Activated naive CD4-positive, alpha-beta T cell treated with anti-CD3 and anti-CD28 coated beads, Interleukin-2, amount 50 U/mL, for 24 hours (primary cell): ENCODE results near the gene FHAD1.

ENCODE experiments used
- H3K27ac Mint-ChIP-seq: one replicate; pipeline ENCODE4 v1.8.0; 2021; ENCODE audit warnings: mild to moderate bottlenecking, mixed read lengths
- H3K27me3 Mint-ChIP-seq: one replicate; pipeline ENCODE4 v1.8.0; 2021; ENCODE audit warnings: mixed read lengths
- H3K36me3 Mint-ChIP-seq: one replicate; pipeline ENCODE4 v1.8.0; 2021; ENCODE audit warnings: mixed read lengths
- H3K4me1 Mint-ChIP-seq: one replicate; pipeline ENCODE4 v1.8.0; 2021; ENCODE audit warnings: mixed read lengths
- H3K4me3 Mint-ChIP-seq: one replicate; pipeline ENCODE4 v1.8.0; 2021; ENCODE audit warnings: mild to moderate bottlenecking, mixed read lengths
- H3K9me3 Mint-ChIP-seq: one replicate; pipeline ENCODE4 v1.8.0; 2021; ENCODE audit warnings: mixed read lengths

FHAD1 gene

GRCh38 chr1:15314328-15315281 lies 67.6 kb downstream of the FHAD1 start:
- no peaks in the 10 kb centered on the region for H3K9me3 Mint-ChIP-seq
- no peaks in the 10 kb centered on the region for H3K4me1 Mint-ChIP-seq
- H3K36me3 Mint-ChIP-seq: no peaks in the 10 kb centered on the region
- H3K27me3 Mint-ChIP-seq: no peaks in the 10 kb centered on the region
- no peak overlapping the region for H3K27ac Mint-ChIP-seq
- no peak overlapping the region for H3K4me3 Mint-ChIP-seq

- no peaks in the 10 kb centered on the region for H3K27me3 Mint-ChIP-seq
- H3K27ac Mint-ChIP-seq: no peak overlapping the region
- peaks cover 3% of the 10 kb centered on the region for H3K36me3 Mint-ChIP-seq
- H3K4me3 Mint-ChIP-seq: no peak overlapping the region
- H3K4me1 Mint-ChIP-seq: no peaks in the 10 kb centered on the region
- peaks cover 6% of the 10 kb centered on the region for H3K9me3 Mint-ChIP-seq
Observed at GRCh38 chr1:15315815-15316214, 68.8 kb downstream of the FHAD1 start.

- Mint-ChIP-seq H3K27ac (no peak overlapping the region), H3K36me3 (peaks cover 3% of the 10 kb centered on the region), H3K4me1 (no peaks in the 10 kb centered on the region), H3K27me3 (no peaks in the 10 kb centered on the region), H3K4me3 (no peak overlapping the region), H3K9me3 (peaks cover 6% of the 10 kb centered on the region)
Observed at GRCh38 chr1:15316510-15316909, 69.5 kb downstream of the FHAD1 start.

- H3K27ac Mint-ChIP-seq: no peak overlapping the region
- H3K27me3 Mint-ChIP-seq: no peaks in the 10 kb centered on the region
- H3K4me3 Mint-ChIP-seq: no peak overlapping the region
- peaks cover 3% of the 10 kb centered on the region for H3K36me3 Mint-ChIP-seq
- H3K4me1 Mint-ChIP-seq: no peaks in the 10 kb centered on the region
- H3K9me3 Mint-ChIP-seq: peaks cover 6% of the 10 kb centered on the region
Observed at GRCh38 chr1:15320267-15320666, 73.2 kb downstream of the FHAD1 start.

- Mint-ChIP-seq H3K9me3 (peaks cover 6% of the 10 kb centered on the region), H3K27me3 (no peaks in the 10 kb centered on the region), H3K36me3 (peaks cover 3% of the 10 kb centered on the region), H3K4me1 (no peaks in the 10 kb centered on the region), H3K27ac (no peak overlapping the region), H3K4me3 (no peak overlapping the region)
Observed at GRCh38 chr1:15321601-15322000, 74.6 kb downstream of the FHAD1 start.

- Mint-ChIP-seq H3K36me3 (peaks cover 3% of the 10 kb centered on the region), H3K27ac (no peak overlapping the region), H3K27me3 (peaks cover 1% of the 10 kb centered on the region), H3K9me3 (peaks cover 6% of the 10 kb centered on the region), H3K4me3 (no peak overlapping the region), H3K4me1 (no peaks in the 10 kb centered on the region)
Observed at GRCh38 chr1:15322648-15323350, 75.8 kb downstream of the FHAD1 start.

GRCh38 chr1:15323351-15323988 lies 76.4 kb downstream of the FHAD1 start:
- no peaks in the 10 kb centered on the region for H3K4me1 Mint-ChIP-seq
- H3K27ac Mint-ChIP-seq: no peak overlapping the region
- H3K4me3 Mint-ChIP-seq: no peak overlapping the region
- H3K27me3 Mint-ChIP-seq: peaks cover 1% of the 10 kb centered on the region
- H3K9me3 Mint-ChIP-seq: peaks cover 6% of the 10 kb centered on the region
- H3K36me3 Mint-ChIP-seq: peaks cover 3% of the 10 kb centered on the region

GRCh38 chr1:15323989-15324868 lies 77.2 kb downstream of the FHAD1 start:
- Mint-ChIP-seq H3K9me3 (peaks cover 6% of the 10 kb centered on the region), H3K27ac (no peak overlapping the region), H3K36me3 (peaks cover 3% of the 10 kb centered on the region), H3K4me1 (no peaks in the 10 kb centered on the region), H3K4me3 (no peak overlapping the region), H3K27me3 (peaks cover 1% of the 10 kb centered on the region)

- Mint-ChIP-seq H3K4me3 (no peak overlapping the region), H3K4me1 (no peaks in the 10 kb centered on the region), H3K36me3 (peaks cover 3% of the 10 kb centered on the region), H3K27me3 (peaks cover 3% of the 10 kb centered on the region), H3K27ac (no peak overlapping the region), H3K9me3 (peaks cover 6% of the 10 kb centered on the region)
Observed at GRCh38 chr1:15324869-15325335, 77.9 kb downstream of the FHAD1 start.

- Mint-ChIP-seq H3K9me3 (peaks cover under 1% of the 10 kb centered on the region), H3K4me1 (no peaks in the 10 kb centered on the region), H3K27ac (no peak overlapping the region), H3K4me3 (no peak overlapping the region), H3K36me3 (no peaks in the 10 kb centered on the region), H3K27me3 (peaks cover 3% of the 10 kb centered on the region)
Observed at GRCh38 chr1:15325375-15326085, 78.5 kb downstream of the FHAD1 start.

GRCh38 chr1:15326691-15327588 lies 79.9 kb downstream of the FHAD1 start:
- Mint-ChIP-seq H3K27ac (no peak overlapping the region), H3K4me1 (no peaks in the 10 kb centered on the region), H3K36me3 (no peaks in the 10 kb centered on the region), H3K9me3 (no peaks in the 10 kb centered on the region), H3K4me3 (no peak overlapping the region), H3K27me3 (peaks cover 5% of the 10 kb centered on the region)

GRCh38 chr1:15328351-15329103 lies 81.5 kb downstream of the FHAD1 start:
- Mint-ChIP-seq H3K4me1 (no peaks in the 10 kb centered on the region), H3K36me3 (no peaks in the 10 kb centered on the region), H3K27me3 (peaks cover 5% of the 10 kb centered on the region), H3K9me3 (no peaks in the 10 kb centered on the region), H3K4me3 (no peak overlapping the region), H3K27ac (no peak overlapping the region)

- Mint-ChIP-seq H3K36me3 (no peaks in the 10 kb centered on the region), H3K27me3 (peaks cover 5% of the 10 kb centered on the region), H3K4me3 (no peak overlapping the region), H3K4me1 (no peaks in the 10 kb centered on the region), H3K9me3 (no peaks in the 10 kb centered on the region), H3K27ac (no peak overlapping the region)
Observed at GRCh38 chr1:15329104-15329820, 82.2 kb downstream of the FHAD1 start.
